ENCODE results near the gene SAPCD2.

SAPCD2 gene

GRCh38 chr9:137080260-137081122 lies 10.1 kb upstream of the SAPCD2 start:
- no peak for DNase-seq

GRCh38 chr9:137079401-137079787 lies 9.0 kb upstream of the SAPCD2 start:
- DNase-seq = no peak

- no peak for DNase-seq
Observed at GRCh38 chr9:137078701-137079400, 8.5 kb upstream of the SAPCD2 start.

GRCh38 chr9:137077758-137078693 lies 7.7 kb upstream of the SAPCD2 start:
- no peak for DNase-seq

GRCh38 chr9:137077010-137077747 lies 6.8 kb upstream of the SAPCD2 start, which contains the start of gene UAP1L1:
TSS of gene UAP1L1 (plus strand) at chr9:137077517. CDS start at chr9:137077533, 16 bp downstream.
- peak; percentile 57 for DNase-seq

- no peak for DNase-seq
Observed at GRCh38 chr9:137076636-137077009, 6.3 kb upstream of the SAPCD2 start.

- DNase-seq = no peak
Observed at GRCh38 chr9:137075275-137075775, 5.0 kb upstream of the SAPCD2 start.

GRCh38 chr9:137074657-137075274 lies 4.4 kb upstream of the SAPCD2 start:
- no peak for DNase-seq

GRCh38 chr9:137073992-137074399 lies 3.6 kb upstream of the SAPCD2 start:
- no peak for DNase-seq

- no peak for DNase-seq
Observed at GRCh38 chr9:137071282-137071681, 925 bp upstream of the SAPCD2 start.

GRCh38 chr9:137070906-137071275 lies 534 bp upstream of the SAPCD2 start:
- no peak for DNase-seq

GRCh38 chr9:137069508-137070091 lies 757 bp downstream of the SAPCD2 start:
- DNase-seq = peak; percentile 19

GRCh38 chr9:137068539-137069507 lies 1.5 kb downstream of the SAPCD2 start:
- DNase-seq = no peak

GRCh38 chr9:137067860-137068538 lies 2.4 kb downstream of the SAPCD2 start:
- DNase-seq = peak; percentile 76

GRCh38 chr9:137066096-137066861 lies 4.1 kb downstream of the SAPCD2 start:
- no peak for DNase-seq

GRCh38 chr9:137065336-137065967 lies 4.9 kb downstream of the SAPCD2 start:
- DNase-seq = no peak

- DNase-seq = no peak
Observed at GRCh38 chr9:137064880-137065164, 5.5 kb downstream of the SAPCD2 start.
